ENCODE results near the gene PDCD1. TPM values are rescaled to one million over a fixed set of nuclear protein-coding genes. Genes with fewer than 3 reads are reported as not detected.

Gene PDCD1
- total and polyA plus RNA-seq, 10 of the 15 experiments (the other 5 are each of a cell fraction or from before 2014, with no cell fraction given): 0.62 to 6.4 (median 2.9) TPM; not detected in 2

DNA sequence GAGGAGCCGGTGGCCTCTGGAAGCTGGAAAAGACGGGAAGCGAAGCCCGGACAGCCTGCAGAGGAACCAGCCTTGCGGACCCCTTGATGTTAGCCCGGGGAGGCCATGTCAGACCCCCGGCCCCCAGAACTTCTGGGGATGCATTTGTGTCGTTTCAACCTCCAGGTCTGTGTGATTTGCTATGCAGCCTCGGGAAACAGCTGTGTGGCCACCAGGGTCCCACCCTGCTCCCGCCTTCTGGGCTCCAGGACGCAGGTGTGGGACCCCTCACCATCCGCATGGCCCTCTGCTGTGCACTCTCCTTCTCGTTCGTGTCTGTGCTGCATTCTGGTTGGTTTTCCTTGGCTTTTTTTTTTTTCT is 36.5 kb downstream of the PDCD1 start:
- no peak overlapping the region for H2AFZ ChIP-seq (ENCODE audit: control insufficient read depth, low read depth, low read length)
- no peak overlapping the region for H3K27ac ChIP-seq (ENCODE audit: control insufficient read depth, insufficient read depth)
- no peaks in the 10 kb centered on the region for H4K20me1 ChIP-seq (ENCODE audit: control insufficient read depth, insufficient read depth)
- H3K36me3 ChIP-seq (ENCODE audit: control insufficient read depth in 2 of 2, insufficient read depth in 2 of 2, low read length in 1 of 2): no peaks in the 10 kb centered on the region
- in situ Hi-C loops (cut with MboI) (no loop called here), intact Hi-C loops (cut with micrococcal nuclease; ENCODE audit: unreplicated experiment) (no loop called here)
- ChIA-PET SMC1A (ENCODE audit: uncharacterized antibody, unreplicated experiment) (no interaction called here), RAD21 (ENCODE audit: unreplicated experiment) (no interaction called here), CTCF (no interaction called here), POLR2A (no interaction called here)
- no peaks in the 10 kb centered on the region for H3K27me3 ChIP-seq (replicated peaks in 1 of 2; ENCODE audit: control insufficient read depth in 2 of 2, insufficient read depth in 2 of 2, low read length in 1 of 2)
- H3K4me1 ChIP-seq (ENCODE audit: control insufficient read depth, insufficient read depth, low read length): no peaks in the 10 kb centered on the region; the same call in 1 of the 2 replicates
- FAIRE-seq: no peak
- H3K4me2 ChIP-seq (ENCODE audit: control insufficient read depth, insufficient read depth): no peak overlapping the region
- ATAC-seq: no peak
- no peaks in the 10 kb centered on the region for H3K79me2 ChIP-seq (ENCODE audit: control insufficient read depth, insufficient read depth, low read length)
- WGBS (ENCODE audit: insufficient coverage, insufficient replicate concordance, low lambda C conversion rate, missing lambda C conversion rate): 29% methylated on average over 14 of the region's 14 CpGs
- peaks cover 7% of the 10 kb centered on the region for H3K9me3 ChIP-seq (replicated peaks; ENCODE audit: control insufficient read depth, insufficient read depth, low read length)
- H3K4me3 ChIP-seq: no peak overlapping the region
- no peak for DNase-seq (ENCODE audit: low read depth, low spot score)
- no TSS peak for BruUV-seq (replicated peaks)
- H3K9ac ChIP-seq (ENCODE audit: control insufficient read depth, insufficient read depth, low read length): no peak overlapping the region
- TF ChIP-seq CBX3 (IDR thresholded peaks at IDR 0.05; ENCODE audit: borderline replicate concordance, low read depth): no peak
- no peak for TF ChIP-seq FOXK2 (IDR thresholded peaks at IDR 0.05)
- no peak for TF ChIP-seq POLR2AphosphoS2 (IDR thresholded peaks at IDR 0.05; ENCODE audit: low read depth, low read length)
- no peak for TF ChIP-seq RAD21 (IDR thresholded peaks at IDR 0.05; ENCODE audit: insufficient read depth, low read depth, low read length)
- no peak for TF ChIP-seq FOXM1 (IDR thresholded peaks at IDR 0.05; ENCODE audit: low read depth, low read length)
- TF ChIP-seq IKZF1 (conservative IDR thresholded peaks at IDR 0.05): no peak
- no peak for TF ChIP-seq CHD4 (IDR thresholded peaks at IDR 0.05)
- no peak for TF ChIP-seq PAX8 (IDR thresholded peaks at IDR 0.05)
- no peak for TF ChIP-seq BRCA1 (IDR thresholded peaks at IDR 0.05; ENCODE audit: low read depth, low read length)
- no peak for TF ChIP-seq GATAD2B (conservative IDR thresholded peaks at IDR 0.05; ENCODE audit: low read depth)
- TF ChIP-seq YY1 (IDR thresholded peaks at IDR 0.05; ENCODE audit: low read depth, low read length): no peak
- TF ChIP-seq, protein P1, sequence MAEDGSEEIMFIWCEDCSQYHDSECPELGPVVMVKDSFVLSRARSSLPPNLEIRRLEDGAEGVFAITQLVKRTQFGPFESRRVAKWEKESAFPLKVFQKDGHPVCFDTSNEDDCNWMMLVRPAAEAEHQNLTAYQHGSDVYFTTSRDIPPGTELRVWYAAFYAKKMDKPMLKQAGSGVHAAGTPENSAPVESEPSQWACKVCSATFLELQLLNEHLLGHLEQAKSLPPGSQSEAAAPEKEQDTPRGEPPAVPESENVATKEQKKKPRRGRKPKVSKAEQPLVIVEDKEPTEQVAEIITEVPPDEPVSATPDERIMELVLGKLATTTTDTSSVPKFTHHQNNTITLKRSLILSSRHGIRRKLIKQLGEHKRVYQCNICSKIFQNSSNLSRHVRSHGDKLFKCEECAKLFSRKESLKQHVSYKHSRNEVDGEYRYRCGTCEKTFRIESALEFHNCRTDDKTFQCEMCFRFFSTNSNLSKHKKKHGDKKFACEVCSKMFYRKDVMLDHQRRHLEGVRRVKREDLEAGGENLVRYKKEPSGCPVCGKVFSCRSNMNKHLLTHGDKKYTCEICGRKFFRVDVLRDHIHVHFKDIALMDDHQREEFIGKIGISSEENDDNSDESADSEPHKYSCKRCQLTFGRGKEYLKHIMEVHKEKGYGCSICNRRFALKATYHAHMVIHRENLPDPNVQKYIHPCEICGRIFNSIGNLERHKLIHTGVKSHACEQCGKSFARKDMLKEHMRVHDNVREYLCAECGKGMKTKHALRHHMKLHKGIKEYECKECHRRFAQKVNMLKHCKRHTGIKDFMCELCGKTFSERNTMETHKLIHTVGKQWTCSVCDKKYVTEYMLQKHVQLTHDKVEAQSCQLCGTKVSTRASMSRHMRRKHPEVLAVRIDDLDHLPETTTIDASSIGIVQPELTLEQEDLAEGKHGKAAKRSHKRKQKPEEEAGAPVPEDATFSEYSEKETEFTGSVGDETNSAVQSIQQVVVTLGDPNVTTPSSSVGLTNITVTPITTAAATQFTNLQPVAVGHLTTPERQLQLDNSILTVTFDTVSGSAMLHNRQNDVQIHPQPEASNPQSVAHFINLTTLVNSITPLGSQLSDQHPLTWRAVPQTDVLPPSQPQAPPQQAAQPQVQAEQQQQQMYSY (CRISPR knock-in tag; IDR thresholded peaks at IDR 0.05): no peak
- no peak for TF ChIP-seq MTA3 (IDR thresholded peaks at IDR 0.05; ENCODE audit: borderline replicate concordance, low read length)
- TF ChIP-seq IKZF2 (IDR thresholded peaks at IDR 0.05): no peak
- TF ChIP-seq, protein P2, sequence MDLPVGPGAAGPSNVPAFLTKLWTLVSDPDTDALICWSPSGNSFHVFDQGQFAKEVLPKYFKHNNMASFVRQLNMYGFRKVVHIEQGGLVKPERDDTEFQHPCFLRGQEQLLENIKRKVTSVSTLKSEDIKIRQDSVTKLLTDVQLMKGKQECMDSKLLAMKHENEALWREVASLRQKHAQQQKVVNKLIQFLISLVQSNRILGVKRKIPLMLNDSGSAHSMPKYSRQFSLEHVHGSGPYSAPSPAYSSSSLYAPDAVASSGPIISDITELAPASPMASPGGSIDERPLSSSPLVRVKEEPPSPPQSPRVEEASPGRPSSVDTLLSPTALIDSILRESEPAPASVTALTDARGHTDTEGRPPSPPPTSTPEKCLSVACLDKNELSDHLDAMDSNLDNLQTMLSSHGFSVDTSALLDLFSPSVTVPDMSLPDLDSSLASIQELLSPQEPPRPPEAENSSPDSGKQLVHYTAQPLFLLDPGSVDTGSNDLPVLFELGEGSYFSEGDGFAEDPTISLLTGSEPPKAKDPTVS (IDR thresholded peaks at IDR 0.05; ENCODE audit: low read depth, low read length): no peak
- TF ChIP-seq HDAC6 (IDR thresholded peaks at IDR 0.05; ENCODE audit: unreplicated experiment): no peak
- no peak for TF ChIP-seq POLR2A (IDR thresholded peaks at IDR 0.05; ENCODE audit: low read depth, low read length)
- TF ChIP-seq ZNF217 (IDR thresholded peaks at IDR 0.05): no peak
- TF ChIP-seq BMI1 (IDR thresholded peaks at IDR 0.05; ENCODE audit: borderline replicate concordance): no peak
